Left lung (tissue), 10 donors: Measurements from ENCODE around the gene IKBKG. TPM values are rescaled to one million over a fixed set of nuclear protein-coding genes. Genes with fewer than 3 reads are reported as not detected.
A peak's percentile ranks its signal among the peaks of the same experiment; 100 is the strongest.

Experiments used
- ATAC-seq: fragments of 200-7000 bp; cut with Tn5 transposase; one replicate; pipeline ENCODE4 v1.9.1; 2020; ENCODE audit warnings: moderate library complexity
- DNase-seq, 4 donors: peaks; one replicate each; pipeline ENCODE4 v3.0.0-alpha.2; 2013 to 2020
- H3K27ac ChIP-seq, 2 donors: fragments of 200-600 bp; sonication (generic) in 1 of 2; one replicate each; pipeline versions ENCODE4 v1.5.0 to v1.8.0; 2020 to 2021
- H3K27me3 ChIP-seq, 2 donors: fragments of 200-600 bp; sonication (generic) in 1 of 2; one replicate each; pipeline versions ENCODE4 v1.5.0 to v1.8.0; 2020 to 2021
- H3K36me3 ChIP-seq, 2 donors: fragments of 200-600 bp; sonication (generic) in 1 of 2; one replicate each; pipeline versions ENCODE4 v1.5.0 to v1.8.0; 2020 to 2021
- H3K4me1 ChIP-seq, 2 donors: fragments of 200-600 bp; one replicate each; pipeline ENCODE4 v1.8.0; 2021
- H3K4me3 ChIP-seq, 2 donors: fragments of 200-600 bp; sonication (generic) in 1 of 2; one replicate each; pipeline versions ENCODE4 v1.5.0 to v1.8.0; 2020 to 2021; ENCODE audit warnings: mild to moderate bottlenecking in 1 of 2
- H3K9me3 ChIP-seq, 2 donors: fragments of 200-600 bp; sonication (generic) in 1 of 2; one replicate each; pipeline versions ENCODE4 v1.5.0 to v1.8.0; 2020 to 2021
- intact Hi-C, 2 donors: fragments of 100-400 bp; cut with DNase I; formaldehyde crosslinking; loops; one replicate each; pipeline versions ENCODE4 v1.11.2 to v1.14.2; 2022
- polyA plus RNA-seq, 6 donors: library from polyadenylated mRNA; unstranded; fragments of 120-200 nt; gene quantifications; one replicate each; pipeline ENCODE4 v1.2.1, GENCODE V29; 2013; ENCODE audit not compliant: insufficient read length in 6 of 6
- total RNA-seq, 2 donors: library from RNA; stranded (reverse); fragmentation: NEBNext Ultra II Directional; extraction: Animal tissue kit (Norgen Biotek cat#: 25700); gene quantifications; one replicate each; pipeline ENCODE4 v1.2.1, GENCODE V29; 2021
- TF ChIP-seq, protein P1 (sequence below), 2 donors: fragments of 200-600 bp; sonication (generic) in 1 of 2; IDR thresholded peaks; one replicate each; pipeline versions ENCODE4 v1.5.0 to v1.8.0; 2021; ENCODE audit warnings: antibody characterized with exemption in 2 of 2
- donor health status: DM: no; HTN: yes; CAD: no.
- donor health status: DM: no; HTN: no; CAD: no.

Gene IKBKG
- total and polyA plus RNA-seq, 8 donors, result 14.2 to 52.5 (median 17.4) TPM

DNA sequence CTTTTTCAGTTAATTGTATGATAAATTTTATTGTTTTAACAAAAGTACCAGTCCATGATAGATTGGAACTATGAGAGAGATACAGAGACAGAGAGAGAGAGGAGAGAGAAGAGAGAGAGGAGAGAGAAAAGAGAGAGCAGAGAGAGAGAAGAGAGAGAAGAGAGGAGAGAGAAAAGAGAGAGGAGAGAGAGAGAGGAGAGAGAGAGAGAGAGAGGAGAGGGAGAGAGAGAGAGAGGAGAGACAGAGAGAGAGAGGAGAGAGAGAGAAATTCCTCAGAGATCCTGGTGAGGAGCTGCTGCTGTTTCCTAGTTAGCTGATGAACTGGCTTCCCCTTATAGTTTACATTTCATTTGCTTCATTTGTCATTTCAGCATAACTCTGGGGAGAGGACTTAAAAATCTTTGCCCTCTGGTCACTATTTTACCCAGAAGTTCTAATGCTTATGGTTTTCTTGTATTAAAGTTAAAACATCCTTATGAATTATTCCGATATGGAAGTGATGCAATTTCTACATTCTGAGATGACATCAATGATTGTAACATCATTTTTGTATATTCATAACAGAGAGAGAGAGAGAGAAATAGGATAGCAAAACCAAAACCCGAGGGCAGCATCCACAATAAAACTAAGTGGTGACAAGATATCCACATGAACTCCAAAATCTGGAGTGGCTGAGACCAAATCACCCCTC is 48.3 kb downstream of the IKBKG start:
- H3K4me1 ChIP-seq, result no peaks in the 10 kb centered on the region
- ATAC-seq (no peak), DNase-seq (no peak)
- no peaks in the 10 kb centered on the region for H3K27me3 ChIP-seq
- no peak overlapping the region for H3K27ac ChIP-seq
- TF ChIP-seq, protein P1, sequence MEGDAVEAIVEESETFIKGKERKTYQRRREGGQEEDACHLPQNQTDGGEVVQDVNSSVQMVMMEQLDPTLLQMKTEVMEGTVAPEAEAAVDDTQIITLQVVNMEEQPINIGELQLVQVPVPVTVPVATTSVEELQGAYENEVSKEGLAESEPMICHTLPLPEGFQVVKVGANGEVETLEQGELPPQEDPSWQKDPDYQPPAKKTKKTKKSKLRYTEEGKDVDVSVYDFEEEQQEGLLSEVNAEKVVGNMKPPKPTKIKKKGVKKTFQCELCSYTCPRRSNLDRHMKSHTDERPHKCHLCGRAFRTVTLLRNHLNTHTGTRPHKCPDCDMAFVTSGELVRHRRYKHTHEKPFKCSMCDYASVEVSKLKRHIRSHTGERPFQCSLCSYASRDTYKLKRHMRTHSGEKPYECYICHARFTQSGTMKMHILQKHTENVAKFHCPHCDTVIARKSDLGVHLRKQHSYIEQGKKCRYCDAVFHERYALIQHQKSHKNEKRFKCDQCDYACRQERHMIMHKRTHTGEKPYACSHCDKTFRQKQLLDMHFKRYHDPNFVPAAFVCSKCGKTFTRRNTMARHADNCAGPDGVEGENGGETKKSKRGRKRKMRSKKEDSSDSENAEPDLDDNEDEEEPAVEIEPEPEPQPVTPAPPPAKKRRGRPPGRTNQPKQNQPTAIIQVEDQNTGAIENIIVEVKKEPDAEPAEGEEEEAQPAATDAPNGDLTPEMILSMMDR (IDR thresholded peaks at IDR 0.05), result no peak
- intact Hi-C loops, result no loop called here
- H3K9me3 ChIP-seq, result no peaks in the 10 kb centered on the region
- H3K36me3 ChIP-seq, result no peaks in the 10 kb centered on the region
- no peak overlapping the region for H3K4me3 ChIP-seq

DNA sequence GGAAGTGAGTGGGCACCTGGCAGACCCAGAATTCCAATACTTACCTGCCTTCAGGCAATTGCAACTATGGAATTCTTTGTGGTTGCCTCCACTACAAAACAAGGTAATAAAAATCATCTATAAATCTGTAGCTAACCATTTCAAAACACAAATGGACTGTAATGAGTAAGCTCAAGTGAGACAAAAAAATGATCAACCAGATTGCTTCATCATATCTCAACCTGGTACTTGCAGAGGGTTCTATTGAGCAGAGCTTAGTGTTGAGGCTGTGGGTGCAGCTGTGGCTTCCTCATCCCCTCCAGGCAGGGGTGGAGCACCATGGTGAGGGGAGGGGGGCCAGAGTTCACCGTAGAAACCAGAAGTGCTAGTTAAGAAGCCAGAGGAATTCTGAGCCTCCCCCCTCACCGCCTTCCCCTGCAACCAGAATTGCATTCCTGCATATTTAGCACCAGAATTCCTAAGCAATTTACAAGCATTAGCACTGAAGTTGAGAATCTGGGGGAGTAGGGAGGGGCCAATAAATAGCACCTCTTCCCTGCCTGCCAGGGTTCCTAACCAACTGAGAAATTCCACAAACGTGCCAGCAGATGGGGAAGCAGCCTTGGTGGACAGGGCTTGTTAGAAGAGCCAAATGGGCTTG is 49.0 kb downstream of the IKBKG start:
- no peaks in the 10 kb centered on the region for H3K36me3 ChIP-seq
- H3K4me3 ChIP-seq, result no peak overlapping the region
- TF ChIP-seq, protein P1 (IDR thresholded peaks at IDR 0.05), result no peak
- no peaks in the 10 kb centered on the region for H3K4me1 ChIP-seq
- peak; percentile 81 for ATAC-seq
- no peaks in the 10 kb centered on the region for H3K9me3 ChIP-seq
- H3K27me3 ChIP-seq, result no peaks in the 10 kb centered on the region
- intact Hi-C loops, result no loop called here
- H3K27ac ChIP-seq, result no peak overlapping the region
- DNase-seq, result peak in 2 of 4 donors; percentile 9 to 30

DNA sequence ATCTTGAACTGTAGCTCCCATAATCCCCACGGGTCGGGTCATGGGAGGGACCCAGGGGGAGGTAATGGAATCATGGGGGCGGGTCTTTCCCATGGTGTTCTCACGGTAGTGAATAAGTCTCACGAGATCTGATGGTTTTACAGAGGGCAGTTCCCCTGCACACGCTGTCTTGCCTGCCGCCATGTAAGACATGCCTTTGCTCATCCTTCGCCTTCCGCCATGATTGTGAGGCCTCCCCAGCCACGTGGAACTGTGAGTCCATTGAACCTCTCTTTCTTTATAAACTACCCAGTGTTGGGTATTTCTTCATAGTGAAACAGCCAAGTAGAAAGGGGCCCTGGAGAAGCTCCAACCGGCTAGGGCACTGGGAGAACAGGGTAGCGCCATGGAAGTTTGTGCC is 49.8 kb downstream of the IKBKG start:
- no peaks in the 10 kb centered on the region for H3K36me3 ChIP-seq
- no peak overlapping the region for H3K4me3 ChIP-seq
- DNase-seq, result no peak
- H3K27ac ChIP-seq, result no peak overlapping the region
- H3K9me3 ChIP-seq, result no peaks in the 10 kb centered on the region
- no peaks in the 10 kb centered on the region for H3K27me3 ChIP-seq
- TF ChIP-seq, protein P1 (IDR thresholded peaks at IDR 0.05), result no peak
- intact Hi-C loops, result no loop called here
- no peak for ATAC-seq
- H3K4me1 ChIP-seq, result no peaks in the 10 kb centered on the region

DNA sequence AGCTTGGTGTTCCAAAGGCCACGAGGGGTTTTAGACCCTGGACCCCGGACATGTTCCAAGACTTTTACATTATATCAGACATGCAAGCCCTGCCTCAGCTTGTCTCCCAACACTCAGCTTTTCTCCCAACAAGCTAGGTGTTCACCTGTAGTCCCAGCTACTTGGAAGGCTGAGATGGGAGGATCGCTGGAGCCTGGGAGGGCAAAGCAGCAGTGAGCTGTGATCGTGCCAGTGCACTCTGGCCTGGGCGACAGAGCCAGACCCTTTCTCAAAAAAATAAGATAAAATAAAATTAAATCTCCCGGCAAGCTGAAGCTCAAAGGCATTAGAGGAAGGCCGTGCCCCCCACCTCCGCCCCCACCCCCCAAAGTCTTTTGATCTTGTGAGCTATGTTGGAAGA is 51.2 kb downstream of the IKBKG start:
- no peak overlapping the region for H3K27ac ChIP-seq
- TF ChIP-seq, protein P1 (IDR thresholded peaks at IDR 0.05), result no peak
- intact Hi-C loops, result no loop called here
- H3K4me1 ChIP-seq, result no peaks in the 10 kb centered on the region
- no peaks in the 10 kb centered on the region for H3K36me3 ChIP-seq
- ATAC-seq (no peak), DNase-seq (no peak)
- H3K27me3 ChIP-seq, result no peaks in the 10 kb centered on the region
- no peak overlapping the region for H3K4me3 ChIP-seq
- H3K9me3 ChIP-seq, result no peaks in the 10 kb centered on the region

DNA sequence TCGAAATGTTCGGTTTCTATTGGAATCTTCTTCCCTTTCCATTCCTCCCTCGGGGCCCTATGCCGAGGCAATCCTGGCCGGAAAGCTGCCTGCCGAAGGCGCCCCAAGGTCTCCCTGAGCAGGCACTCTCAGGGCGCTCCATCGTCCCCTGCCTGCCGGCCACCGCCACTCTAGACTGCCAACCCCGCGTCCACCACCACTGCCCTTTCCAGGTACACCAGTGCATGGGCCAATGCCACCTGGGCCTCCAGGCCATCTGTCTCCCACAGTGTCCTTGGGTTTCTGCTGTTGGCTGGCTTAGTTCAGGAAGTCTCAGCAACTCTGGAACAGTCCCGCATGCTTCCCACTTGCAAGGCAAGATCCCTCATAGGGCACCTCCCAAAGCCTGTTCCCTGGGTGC is 52.1 kb downstream of the IKBKG start:
- Histone ChIP-seq H3K36me3 (no peaks in the 10 kb centered on the region), H3K27ac (no peak overlapping the region), H3K4me1 (no peaks in the 10 kb centered on the region), H3K27me3 (no peaks in the 10 kb centered on the region), H3K4me3 (no peak overlapping the region), H3K9me3 (no peaks in the 10 kb centered on the region)
- intact Hi-C loops, result no loop called here
- ATAC-seq, result no peak
- DNase-seq, result peak in 1 of 4 donors; percentile 18
- TF ChIP-seq, protein P1 (IDR thresholded peaks at IDR 0.05), result no peak
